NCI-H2107 (cell line): Measurements from ENCODE around the gene TMEM72.

Source experiments
- DNase-seq: peaks from one replicate; lab custom pipeline; 2025; lab: John Stamatoyannopoulos, UW

Gene TMEM72

GRCh38 chr10:44920252-44920651 lies 9.1 kb downstream of the TMEM72 start:
- DNase-seq: no peak

- DNase-seq: no peak
Observed at GRCh38 chr10:44921061-44921460, 9.9 kb downstream of the TMEM72 start.

GRCh38 chr10:44921506-44921905 lies 10.4 kb downstream of the TMEM72 start:
- no peak for DNase-seq

- no peak for DNase-seq
Observed at GRCh38 chr10:44922021-44922420, 10.9 kb downstream of the TMEM72 start.

DNA sequence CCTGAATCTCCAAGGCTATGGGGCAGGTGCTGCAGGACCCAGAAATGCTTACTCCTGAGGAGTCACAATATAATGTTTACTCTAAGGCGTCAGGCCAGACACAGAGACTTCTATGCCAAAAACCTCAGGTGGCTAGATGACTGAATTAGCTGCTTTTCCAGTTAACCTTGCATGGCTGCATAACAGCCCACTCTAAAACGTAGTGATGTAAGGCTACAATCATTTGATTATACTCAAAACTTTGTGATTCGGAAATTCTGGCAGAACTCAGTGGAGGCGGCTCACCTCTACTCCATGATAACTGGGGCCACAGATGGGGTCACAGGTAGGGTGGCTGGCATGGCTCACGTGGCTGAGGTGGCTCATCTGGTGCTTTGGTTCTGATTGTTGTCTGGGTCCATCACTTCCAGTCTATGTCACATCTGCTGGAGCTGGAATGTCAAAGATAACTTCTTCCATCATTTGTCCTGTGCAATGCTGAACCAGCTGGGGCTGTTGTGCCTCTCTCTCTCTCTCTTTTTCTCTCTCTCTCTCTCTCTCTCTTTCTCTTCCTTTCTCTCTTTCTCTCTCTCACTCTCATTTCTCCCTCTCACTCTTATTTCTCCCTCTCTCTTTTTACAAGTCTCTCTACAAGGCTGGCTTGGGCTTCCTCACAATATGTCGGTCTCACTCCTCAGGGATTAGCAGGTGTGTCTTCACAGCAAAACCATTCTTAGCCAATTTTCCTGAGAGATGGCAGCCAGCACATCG lies 11.8 kb downstream of the TMEM72 start:
- DNase-seq: no peak

GRCh38 chr10:44923611-44924010 lies 12.5 kb downstream of the TMEM72 start:
- no peak for DNase-seq

GRCh38 chr10:44924261-44925040 lies 13.3 kb downstream of the TMEM72 start:
- DNase-seq: no peak

DNA sequence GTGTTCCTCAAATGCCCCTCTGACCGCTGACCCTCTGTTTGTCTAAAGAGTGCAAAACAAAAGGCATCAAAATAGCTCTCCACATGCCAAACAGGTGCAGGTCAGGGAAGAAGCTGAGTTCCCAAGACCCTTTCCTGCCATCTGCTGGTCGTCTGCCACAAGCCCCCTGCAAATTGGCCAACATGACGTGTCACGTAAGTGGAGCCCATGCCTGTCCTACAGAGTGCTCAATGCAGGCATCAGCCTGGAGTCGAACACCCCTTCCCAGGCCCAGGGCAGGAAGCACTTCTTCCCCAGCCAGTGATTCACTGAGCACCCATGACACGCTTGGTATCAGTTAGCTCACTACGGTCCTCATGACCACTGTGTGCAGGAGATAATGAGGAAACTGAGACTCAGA lies 14.1 kb downstream of the TMEM72 start:
- DNase-seq: no peak

DNA sequence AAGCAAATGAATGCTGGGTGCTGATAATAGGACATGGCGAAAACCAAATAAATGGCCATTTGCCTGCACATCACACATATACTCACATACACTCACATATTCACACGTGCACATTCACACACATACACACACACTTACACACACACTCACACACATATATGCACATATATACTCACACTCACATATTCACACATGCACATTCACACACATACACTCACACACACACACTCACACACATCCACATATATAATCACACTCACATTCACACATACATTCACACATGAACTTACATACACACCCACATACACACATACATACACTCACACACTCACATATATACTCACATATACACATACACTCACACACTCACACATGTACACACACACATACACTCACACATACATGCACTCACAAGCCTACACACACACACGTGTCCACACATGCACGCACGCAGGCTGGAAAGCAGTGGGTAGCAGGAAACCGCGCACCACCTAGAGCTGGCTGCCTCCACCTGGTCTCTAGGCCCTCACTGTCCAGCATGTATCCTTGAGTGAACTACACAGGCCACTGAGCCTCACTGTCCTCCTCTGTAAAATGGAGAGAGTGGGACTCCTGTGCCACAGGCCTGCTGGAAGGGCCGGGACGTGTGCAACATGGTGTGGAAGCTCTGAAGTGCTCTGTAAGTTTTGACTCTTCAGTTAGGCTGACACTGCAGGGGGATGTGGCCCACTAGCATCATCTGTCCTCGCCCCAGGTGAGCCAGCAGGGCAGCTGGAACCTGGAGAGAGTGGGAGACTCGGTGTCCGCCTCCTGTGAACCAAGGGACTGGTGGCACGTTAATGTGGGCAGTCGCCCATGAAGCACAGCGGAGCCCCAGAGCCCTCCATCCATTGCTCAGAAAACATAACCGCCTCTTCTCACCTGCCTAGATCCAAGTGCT lies 14.9 kb downstream of the TMEM72 start:
- DNase-seq: no peak

- no peak for DNase-seq
Observed at GRCh38 chr10:44926751-44927351, 15.7 kb downstream of the TMEM72 start.

DNA sequence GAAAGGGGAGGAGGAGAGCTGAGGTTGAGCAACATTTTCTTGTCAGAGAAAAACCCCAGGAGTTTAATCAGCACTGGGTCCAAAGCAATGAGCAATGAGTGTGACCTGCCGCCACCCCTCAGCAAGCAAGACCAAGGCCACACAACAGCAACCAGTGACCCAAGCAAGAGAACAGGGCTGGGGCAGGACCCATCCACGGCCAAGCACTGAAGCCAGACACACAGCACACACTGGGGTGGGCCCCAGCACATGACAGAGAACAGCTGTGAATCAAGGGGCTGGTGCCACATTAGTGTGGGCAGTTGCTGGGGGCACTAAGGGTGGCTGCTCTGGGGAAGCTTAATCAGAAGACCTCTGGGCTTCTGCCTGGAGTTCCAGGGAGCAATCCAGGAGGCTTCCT lies 16.2 kb downstream of the TMEM72 start:
- DNase-seq: no peak

DNA sequence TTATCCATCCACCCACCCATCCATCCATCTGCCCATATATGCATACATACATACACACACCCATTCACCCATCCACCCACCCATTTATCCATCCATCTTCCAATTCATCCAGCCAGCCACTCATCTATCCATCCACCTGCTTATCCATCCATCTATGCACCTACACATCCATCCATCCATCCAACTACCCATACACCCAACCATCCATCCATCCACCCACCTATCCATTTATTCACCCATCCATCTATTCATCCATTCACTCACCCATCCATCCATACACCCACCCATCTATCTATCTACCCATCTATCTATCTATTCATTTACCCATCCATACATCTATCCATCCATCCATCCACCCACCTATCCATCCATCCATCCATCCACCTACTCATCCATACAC lies 17.3 kb downstream of the TMEM72 start:
- DNase-seq: no peak

DNA sequence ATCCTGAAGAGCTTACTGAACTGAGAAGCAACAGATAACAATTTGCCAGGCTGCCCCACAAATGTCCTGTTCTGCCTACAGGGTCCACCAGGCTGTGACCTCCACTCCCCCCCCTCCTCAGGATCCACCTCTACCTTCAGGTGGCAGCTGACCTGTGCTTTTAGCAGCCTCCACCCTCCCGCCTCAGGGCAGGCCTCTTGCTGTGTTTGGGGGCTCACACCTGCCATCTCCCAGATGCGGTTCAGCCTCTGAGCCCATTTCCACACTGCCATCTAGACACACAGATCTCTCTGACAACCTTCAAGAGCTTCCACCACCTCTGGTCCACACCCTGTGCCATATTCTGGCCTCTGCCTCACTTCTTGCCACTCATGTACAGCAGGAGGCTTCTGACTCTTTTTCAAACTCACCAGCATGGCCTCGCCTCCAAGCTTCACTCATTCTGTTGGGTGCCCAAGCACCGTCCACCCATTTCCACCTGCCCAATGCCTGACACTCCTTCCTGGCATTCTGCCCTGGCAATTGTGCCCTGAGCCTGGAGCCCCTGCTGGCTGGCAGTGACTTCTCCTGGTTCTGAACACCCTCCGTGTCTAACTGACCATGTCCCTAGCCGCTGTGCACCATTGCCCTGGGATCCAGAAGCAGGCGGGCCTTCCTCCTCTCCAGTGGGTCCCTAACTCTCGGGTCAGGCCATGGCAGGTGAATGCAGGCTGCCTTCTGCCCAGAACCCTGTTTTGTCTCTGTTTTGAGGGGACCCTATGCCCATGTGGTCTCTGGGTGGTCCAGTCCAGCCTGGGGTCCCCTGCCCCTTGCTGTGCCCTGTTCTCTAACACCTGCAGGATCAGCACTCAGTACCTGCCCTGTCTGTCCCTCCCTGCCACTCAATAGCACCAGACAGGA lies 18.5 kb downstream of the TMEM72 start:
- no peak for DNase-seq

GRCh38 chr10:44930904-44931620 lies 19.9 kb downstream of the TMEM72 start:
- no peak for DNase-seq

DNA sequence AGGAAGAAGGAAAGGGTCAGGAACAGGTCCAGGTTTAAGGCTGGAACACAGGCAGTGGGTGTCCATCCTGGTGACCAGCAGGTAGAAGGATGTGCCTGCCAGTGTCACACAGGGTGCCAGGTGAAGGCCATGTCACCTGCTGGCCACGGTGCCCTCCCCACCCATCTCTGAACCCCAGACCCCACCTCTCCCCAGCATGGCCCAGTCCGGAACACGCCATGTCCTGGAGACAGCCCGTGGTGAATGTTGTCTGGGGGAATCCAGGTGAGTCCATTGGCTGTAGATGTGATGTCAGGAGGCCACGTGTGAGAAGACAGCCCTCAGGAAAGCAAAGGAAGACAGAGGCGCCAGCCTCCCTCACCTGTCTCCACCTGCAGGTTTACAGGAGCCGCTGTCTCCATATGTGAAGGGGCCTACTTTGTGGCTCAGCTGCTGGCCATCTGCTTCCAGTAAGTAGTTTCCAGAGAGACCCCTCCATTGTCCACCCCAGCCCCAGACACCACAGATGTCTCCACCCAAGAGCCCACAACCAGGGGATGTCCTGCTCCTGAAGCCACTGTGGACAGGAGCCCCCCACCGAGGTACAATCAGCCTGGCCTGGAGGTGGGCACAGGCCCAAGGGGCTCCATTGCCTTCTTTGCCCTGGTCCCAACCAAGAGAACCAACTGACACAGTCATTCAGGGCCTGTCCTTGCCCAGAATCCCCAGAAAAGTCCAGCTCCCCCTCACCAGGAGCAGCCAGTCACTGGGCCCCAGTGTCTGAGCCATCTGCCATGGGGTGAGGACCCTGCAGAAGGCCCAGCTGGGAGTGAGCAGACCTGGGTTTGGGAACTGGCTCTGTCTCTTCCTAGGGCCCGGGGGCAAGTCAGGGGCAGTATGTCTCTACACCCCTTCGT lies 20.7 kb downstream of the TMEM72 start:
- DNase-seq: no peak

DNA sequence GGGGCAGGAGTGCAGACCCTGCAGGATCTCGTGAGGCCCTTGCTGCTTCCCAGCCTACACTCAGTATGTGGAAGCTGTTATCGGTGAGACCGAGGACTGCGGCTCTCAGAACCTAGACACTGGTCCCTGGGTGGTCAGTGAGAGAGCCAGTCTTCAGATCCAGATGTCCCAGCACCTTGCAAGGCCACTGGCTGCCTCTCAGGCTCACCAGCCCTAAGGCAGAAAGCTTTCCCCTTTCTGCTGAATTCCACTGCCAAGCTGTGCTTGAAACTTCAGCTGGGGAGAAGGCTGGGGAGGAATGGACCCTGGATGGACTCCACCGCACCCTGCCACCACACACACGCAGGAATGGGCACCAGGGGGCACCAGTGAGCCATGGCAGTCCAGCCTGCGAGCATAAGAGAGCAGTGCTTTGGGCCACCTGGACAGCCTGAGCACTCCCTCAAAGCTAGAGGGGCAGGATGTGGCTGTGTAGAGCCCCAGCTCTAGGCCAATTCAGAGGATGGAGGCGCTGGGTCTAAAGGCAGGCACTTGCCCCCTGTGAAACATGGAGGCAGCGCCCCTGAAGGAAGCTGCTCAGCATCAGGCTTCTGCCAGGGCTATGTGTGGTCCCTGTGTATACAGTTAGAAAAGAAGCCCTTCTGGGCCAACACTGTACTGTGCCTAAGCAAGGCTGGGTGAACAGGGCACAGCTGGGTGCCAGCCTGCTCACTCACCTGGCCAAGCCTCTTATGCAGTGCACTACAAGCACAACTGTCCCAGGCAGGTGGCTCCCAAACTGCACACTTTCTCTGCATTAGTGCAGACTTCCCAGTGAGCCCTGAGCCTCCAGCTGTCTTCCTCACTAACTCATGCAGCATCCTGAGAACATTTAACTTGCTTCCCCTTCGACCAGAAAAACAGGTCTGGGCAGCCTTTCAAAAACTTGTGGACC lies 21.6 kb downstream of the TMEM72 start:
- peak; percentile 48 for DNase-seq

- no peak for DNase-seq
Observed at GRCh38 chr10:44933451-44934321, 22.5 kb downstream of the TMEM72 start.
